Stimulated activated naive CD8-positive, alpha-beta T cell treated with anti-CD3 and anti-CD28 coated beads, Interleukin-15, Interleukin-2, amounts not matched to agents 100 ng/mL and 50 ng/mL, for 24 hours (primary cell): Measurements from ENCODE around the gene TRIM34.
"Not testable (repeated sequence)": the region's sequence is repeated elsewhere in the genome, so short reads cannot be mapped to it uniquely, and the experiment has no call there.

Experiments
- H3K27ac Mint-ChIP-seq: one replicate; pipeline ENCODE4 v1.8.0; 2021; ENCODE audit warnings: mild to moderate bottlenecking, mixed read lengths
- H3K27me3 Mint-ChIP-seq: one replicate; pipeline ENCODE4 v1.8.0; 2021; ENCODE audit warnings: mixed read lengths
- H3K36me3 Mint-ChIP-seq: one replicate; pipeline ENCODE4 v1.8.0; 2021; ENCODE audit warnings: low read depth, mixed read lengths
- H3K4me1 Mint-ChIP-seq: one replicate; pipeline ENCODE4 v1.8.0; 2021; ENCODE audit warnings: low read depth, mixed read lengths
- H3K4me3 Mint-ChIP-seq: one replicate; pipeline ENCODE4 v1.8.0; 2021; ENCODE audit warnings: mild to moderate bottlenecking, mixed read lengths
- H3K9me3 Mint-ChIP-seq: one replicate; pipeline ENCODE4 v1.8.0; 2021; ENCODE audit warnings: mixed read lengths

TRIM34 gene

DNA sequence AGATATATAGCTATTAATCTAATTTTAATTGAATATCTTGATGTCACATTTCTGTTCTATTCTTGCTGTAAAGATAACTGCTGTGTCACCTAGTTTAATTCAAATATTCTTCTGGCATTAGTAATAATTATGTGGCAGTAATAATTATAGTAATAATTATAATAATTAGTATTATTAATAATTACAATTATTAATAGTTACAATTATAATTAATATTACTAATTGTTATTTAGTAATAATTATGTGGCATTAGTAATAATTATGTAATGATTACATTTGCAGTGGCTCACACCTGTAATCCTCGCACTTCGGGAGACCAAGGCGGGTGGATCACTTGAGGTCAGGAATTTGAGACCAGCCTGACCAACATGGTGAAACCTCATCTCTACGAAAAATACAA, 61.6 kb downstream of the TRIM34 start:
- no peak overlapping the region for H3K4me3 Mint-ChIP-seq
- peaks cover 51% of the 10 kb centered on the region for H3K4me1 Mint-ChIP-seq
- no peak overlapping the region for H3K27ac Mint-ChIP-seq
- no peaks in the 10 kb centered on the region for H3K9me3 Mint-ChIP-seq
- H3K36me3 Mint-ChIP-seq, result peaks cover 6% of the 10 kb centered on the region
- no peaks in the 10 kb centered on the region for H3K27me3 Mint-ChIP-seq

GRCh38 chr11:5688482-5688881, 63.7 kb downstream of the TRIM34 start:
- H3K4me1 Mint-ChIP-seq, result peaks cover 63% of the 10 kb centered on the region
- no peak overlapping the region for H3K4me3 Mint-ChIP-seq
- H3K9me3 Mint-ChIP-seq, result no peaks in the 10 kb centered on the region
- peaks cover 18% of the 10 kb centered on the region for H3K36me3 Mint-ChIP-seq
- H3K27ac Mint-ChIP-seq, result peak overlapping the region; percentile 70
- H3K27me3 Mint-ChIP-seq, result no peaks in the 10 kb centered on the region

GRCh38 chr11:5689551-5689983, 64.8 kb downstream of the TRIM34 start, which contains the start of gene TRIM22:
TRIM22 (plus strand) TSS chr11:5689790; CDS start chr11:5696233, 6,443 bp downstream.
- Mint-ChIP-seq H3K27me3 (no peaks in the 10 kb centered on the region), H3K27ac (peak within 1 kb of the TSS; percentile 98), H3K4me3 (peak within 1 kb of the TSS; percentile 97), H3K9me3 (no peaks in the 10 kb centered on the region), H3K4me1 (peaks cover 62% of the 10 kb centered on the region), H3K36me3 (peaks cover 22% of the 10 kb centered on the region)

DNA sequence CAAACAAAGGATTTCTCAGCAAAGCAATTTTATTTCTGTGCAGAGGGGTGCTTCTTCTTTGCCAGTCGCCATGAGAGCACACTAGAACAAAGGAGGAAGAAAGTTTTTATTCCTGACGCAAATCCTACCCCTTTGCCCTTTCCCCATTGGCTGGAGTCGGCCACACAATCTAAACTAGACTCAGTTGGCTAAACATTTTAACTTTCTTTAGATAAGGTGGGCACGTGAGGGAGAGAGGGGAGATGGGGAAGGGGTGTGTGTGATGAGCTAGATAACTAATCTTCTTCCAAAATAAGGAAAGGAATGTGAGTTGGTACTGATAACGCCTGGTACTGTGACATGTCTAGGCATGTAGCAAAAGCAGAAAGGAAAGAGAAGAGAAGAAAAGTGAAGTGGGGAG, 65.4 kb downstream of the TRIM34 start:
- H3K4me3 Mint-ChIP-seq, result peak overlapping the region; percentile 97

GRCh38 chr11:5690736-5691135, 65.9 kb downstream of the TRIM34 start:
- Mint-ChIP-seq H3K4me3 (peak overlapping the region; percentile 97), H3K27me3 (no peaks in the 10 kb centered on the region), H3K36me3 (peaks cover 30% of the 10 kb centered on the region), H3K27ac (peak overlapping the region; percentile 98), H3K9me3 (no peaks in the 10 kb centered on the region), H3K4me1 (peaks cover 64% of the 10 kb centered on the region)

More for the DNA sequence above, 65.4 kb downstream of the TRIM34 start:
- Mint-ChIP-seq H3K27ac (peak overlapping the region; percentile 98), H3K36me3 (peaks cover 29% of the 10 kb centered on the region), H3K4me1 (peaks cover 62% of the 10 kb centered on the region), H3K27me3 (no peaks in the 10 kb centered on the region), H3K9me3 (no peaks in the 10 kb centered on the region)

DNA sequence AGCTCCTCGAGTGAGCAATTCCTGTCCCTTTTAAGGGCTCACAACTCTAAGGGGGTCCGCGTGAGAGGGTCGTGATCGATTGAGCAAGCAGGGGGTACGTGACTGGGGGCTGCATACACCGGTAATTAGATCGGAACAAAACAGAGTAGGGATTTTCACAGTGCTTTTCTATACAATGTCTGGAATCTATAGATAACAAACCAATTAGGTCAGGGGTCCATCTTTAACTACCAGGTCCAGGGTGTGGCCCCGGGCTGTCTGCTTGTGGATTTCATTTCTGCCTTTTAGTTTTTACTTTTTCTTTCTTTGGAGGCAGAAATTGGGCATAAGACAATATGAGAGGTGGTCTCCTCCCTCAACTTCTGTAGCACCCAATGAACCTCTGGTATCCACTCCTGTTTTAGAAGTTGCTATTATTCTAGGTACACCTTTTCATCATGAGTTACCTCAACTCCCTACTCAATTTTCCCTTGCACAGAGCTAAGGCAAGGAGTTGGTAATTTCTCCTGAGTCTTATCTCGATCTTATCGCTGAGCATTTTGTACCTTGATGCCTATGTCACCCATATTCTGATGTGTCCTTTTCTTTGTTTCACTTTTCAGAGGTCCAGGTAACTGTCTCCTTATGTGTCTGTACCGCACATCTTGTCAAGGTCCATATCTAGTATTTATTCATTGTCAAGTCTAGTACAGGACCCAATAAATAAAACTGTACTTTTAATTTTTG, 66.6 kb downstream of the TRIM34 start:
- not testable (repeated sequence) for H3K9me3 Mint-ChIP-seq, H3K27me3 Mint-ChIP-seq
- H3K4me3 Mint-ChIP-seq, result peak overlapping the region; percentile 97
- H3K27ac Mint-ChIP-seq, result peak overlapping the region; percentile 98
- peaks cover 67% of the 10 kb centered on the region for H3K4me1 Mint-ChIP-seq
- peaks cover 36% of the 10 kb centered on the region for H3K36me3 Mint-ChIP-seq

DNA sequence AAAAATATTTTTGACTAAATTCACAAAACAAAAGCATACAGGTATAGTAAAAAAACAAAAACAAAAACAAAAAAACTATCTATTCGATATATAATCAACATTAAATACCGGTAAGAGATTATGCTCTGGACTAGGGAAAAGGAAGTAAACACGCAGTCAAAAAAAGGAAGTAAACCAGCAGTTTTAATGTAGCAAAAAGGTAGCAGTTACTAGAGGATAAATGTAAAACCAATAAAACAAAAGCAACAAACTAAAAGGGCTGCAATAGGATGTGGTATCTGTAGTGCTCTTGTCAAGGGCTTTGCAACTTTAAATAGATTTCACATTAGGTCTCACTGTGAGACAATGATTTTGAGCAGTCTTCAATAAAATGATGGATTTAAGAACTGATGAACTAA, 67.2 kb downstream of the TRIM34 start:
- Mint-ChIP-seq H3K36me3 (peaks cover 42% of the 10 kb centered on the region), H3K27me3 (no peaks in the 10 kb centered on the region), H3K4me1 (peaks cover 72% of the 10 kb centered on the region), H3K27ac (peak overlapping the region; percentile 98), H3K4me3 (peak overlapping the region; percentile 97), H3K9me3 (no peaks in the 10 kb centered on the region)
